ENCODE measurements around the gene HAS3.

Gene HAS3

GRCh38 chr16:69071036-69071435, 34.4 kb upstream of the HAS3 start (continued):
- TF ChIP-seq, protein P1, sequence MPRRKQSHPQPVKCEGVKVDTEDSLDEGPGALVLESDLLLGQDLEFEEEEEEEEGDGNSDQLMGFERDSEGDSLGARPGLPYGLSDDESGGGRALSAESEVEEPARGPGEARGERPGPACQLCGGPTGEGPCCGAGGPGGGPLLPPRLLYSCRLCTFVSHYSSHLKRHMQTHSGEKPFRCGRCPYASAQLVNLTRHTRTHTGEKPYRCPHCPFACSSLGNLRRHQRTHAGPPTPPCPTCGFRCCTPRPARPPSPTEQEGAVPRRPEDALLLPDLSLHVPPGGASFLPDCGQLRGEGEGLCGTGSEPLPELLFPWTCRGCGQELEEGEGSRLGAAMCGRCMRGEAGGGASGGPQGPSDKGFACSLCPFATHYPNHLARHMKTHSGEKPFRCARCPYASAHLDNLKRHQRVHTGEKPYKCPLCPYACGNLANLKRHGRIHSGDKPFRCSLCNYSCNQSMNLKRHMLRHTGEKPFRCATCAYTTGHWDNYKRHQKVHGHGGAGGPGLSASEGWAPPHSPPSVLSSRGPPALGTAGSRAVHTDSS (tag by site-specific recombination; IDR thresholded peaks at IDR 0.05) = no peak
- TF ChIP-seq, protein P2, sequence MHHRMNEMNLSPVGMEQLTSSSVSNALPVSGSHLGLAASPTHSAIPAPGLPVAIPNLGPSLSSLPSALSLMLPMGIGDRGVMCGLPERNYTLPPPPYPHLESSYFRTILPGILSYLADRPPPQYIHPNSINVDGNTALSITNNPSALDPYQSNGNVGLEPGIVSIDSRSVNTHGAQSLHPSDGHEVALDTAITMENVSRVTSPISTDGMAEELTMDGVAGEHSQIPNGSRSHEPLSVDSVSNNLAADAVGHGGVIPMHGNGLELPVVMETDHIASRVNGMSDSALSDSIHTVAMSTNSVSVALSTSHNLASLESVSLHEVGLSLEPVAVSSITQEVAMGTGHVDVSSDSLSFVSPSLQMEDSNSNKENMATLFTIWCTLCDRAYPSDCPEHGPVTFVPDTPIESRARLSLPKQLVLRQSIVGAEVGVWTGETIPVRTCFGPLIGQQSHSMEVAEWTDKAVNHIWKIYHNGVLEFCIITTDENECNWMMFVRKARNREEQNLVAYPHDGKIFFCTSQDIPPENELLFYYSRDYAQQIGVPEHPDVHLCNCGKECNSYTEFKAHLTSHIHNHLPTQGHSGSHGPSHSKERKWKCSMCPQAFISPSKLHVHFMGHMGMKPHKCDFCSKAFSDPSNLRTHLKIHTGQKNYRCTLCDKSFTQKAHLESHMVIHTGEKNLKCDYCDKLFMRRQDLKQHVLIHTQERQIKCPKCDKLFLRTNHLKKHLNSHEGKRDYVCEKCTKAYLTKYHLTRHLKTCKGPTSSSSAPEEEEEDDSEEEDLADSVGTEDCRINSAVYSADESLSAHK (tag by site-specific recombination; IDR thresholded peaks at IDR 0.05) = no peak
- TF ChIP-seq OSR2 (tag by site-specific recombination; IDR thresholded peaks at IDR 0.05) = no peak
- TF ChIP-seq HOXC10 (CRISPR knock-in tag; IDR thresholded peaks at IDR 0.05) = no peak
- TF ChIP-seq ZNF138 (tag by site-specific recombination; IDR thresholded peaks at IDR 0.05; ENCODE audit: borderline replicate concordance) = no peak
- no peak for TF ChIP-seq ZNF76 (tag by site-specific recombination; IDR thresholded peaks at IDR 0.05; ENCODE audit: borderline replicate concordance, low read depth)
- TF ChIP-seq, protein P3, sequence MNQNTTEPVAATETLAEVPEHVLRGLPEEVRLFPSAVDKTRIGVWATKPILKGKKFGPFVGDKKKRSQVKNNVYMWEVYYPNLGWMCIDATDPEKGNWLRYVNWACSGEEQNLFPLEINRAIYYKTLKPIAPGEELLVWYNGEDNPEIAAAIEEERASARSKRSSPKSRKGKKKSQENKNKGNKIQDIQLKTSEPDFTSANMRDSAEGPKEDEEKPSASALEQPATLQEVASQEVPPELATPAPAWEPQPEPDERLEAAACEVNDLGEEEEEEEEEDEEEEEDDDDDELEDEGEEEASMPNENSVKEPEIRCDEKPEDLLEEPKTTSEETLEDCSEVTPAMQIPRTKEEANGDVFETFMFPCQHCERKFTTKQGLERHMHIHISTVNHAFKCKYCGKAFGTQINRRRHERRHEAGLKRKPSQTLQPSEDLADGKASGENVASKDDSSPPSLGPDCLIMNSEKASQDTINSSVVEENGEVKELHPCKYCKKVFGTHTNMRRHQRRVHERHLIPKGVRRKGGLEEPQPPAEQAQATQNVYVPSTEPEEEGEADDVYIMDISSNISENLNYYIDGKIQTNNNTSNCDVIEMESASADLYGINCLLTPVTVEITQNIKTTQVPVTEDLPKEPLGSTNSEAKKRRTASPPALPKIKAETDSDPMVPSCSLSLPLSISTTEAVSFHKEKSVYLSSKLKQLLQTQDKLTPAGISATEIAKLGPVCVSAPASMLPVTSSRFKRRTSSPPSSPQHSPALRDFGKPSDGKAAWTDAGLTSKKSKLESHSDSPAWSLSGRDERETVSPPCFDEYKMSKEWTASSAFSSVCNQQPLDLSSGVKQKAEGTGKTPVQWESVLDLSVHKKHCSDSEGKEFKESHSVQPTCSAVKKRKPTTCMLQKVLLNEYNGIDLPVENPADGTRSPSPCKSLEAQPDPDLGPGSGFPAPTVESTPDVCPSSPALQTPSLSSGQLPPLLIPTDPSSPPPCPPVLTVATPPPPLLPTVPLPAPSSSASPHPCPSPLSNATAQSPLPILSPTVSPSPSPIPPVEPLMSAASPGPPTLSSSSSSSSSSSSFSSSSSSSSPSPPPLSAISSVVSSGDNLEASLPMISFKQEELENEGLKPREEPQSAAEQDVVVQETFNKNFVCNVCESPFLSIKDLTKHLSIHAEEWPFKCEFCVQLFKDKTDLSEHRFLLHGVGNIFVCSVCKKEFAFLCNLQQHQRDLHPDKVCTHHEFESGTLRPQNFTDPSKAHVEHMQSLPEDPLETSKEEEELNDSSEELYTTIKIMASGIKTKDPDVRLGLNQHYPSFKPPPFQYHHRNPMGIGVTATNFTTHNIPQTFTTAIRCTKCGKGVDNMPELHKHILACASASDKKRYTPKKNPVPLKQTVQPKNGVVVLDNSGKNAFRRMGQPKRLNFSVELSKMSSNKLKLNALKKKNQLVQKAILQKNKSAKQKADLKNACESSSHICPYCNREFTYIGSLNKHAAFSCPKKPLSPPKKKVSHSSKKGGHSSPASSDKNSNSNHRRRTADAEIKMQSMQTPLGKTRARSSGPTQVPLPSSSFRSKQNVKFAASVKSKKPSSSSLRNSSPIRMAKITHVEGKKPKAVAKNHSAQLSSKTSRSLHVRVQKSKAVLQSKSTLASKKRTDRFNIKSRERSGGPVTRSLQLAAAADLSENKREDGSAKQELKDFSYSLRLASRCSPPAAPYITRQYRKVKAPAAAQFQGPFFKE (tag by site-specific recombination; IDR thresholded peaks at IDR 0.05; ENCODE audit: borderline replicate concordance) = no peak
- TF ChIP-seq, protein P4, sequence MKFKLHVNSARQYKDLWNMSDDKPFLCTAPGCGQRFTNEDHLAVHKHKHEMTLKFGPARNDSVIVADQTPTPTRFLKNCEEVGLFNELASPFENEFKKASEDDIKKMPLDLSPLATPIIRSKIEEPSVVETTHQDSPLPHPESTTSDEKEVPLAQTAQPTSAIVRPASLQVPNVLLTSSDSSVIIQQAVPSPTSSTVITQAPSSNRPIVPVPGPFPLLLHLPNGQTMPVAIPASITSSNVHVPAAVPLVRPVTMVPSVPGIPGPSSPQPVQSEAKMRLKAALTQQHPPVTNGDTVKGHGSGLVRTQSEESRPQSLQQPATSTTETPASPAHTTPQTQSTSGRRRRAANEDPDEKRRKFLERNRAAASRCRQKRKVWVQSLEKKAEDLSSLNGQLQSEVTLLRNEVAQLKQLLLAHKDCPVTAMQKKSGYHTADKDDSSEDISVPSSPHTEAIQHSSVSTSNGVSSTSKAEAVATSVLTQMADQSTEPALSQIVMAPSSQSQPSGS (tag by site-specific recombination; IDR thresholded peaks at IDR 0.05; ENCODE audit: low read depth) = no peak
- TF ChIP-seq GLIS1 (tag by site-specific recombination; IDR thresholded peaks at IDR 0.05) = no peak

GRCh38 chr16:69072640-69072974, 32.8 kb upstream of the HAS3 start:
- H3K4me1 ChIP-seq (ENCODE audit: control insufficient read depth, insufficient read depth, low read length) = peaks cover 8% of the 10 kb centered on the region
- H3K4me3 ChIP-seq (ENCODE audit: low read depth, low read length) = no peak overlapping the region
- ChIA-PET POLR2A (interaction anchor here (0.6 to 1.0 kb wide), 2 partner anchors 38 to 229 kb away, joined by 3 read pairs; no protein-coding TSS in a partner anchor), CTCF (interaction anchor here (0.8 to 2.0 kb wide), 4 partner anchors 9 to 170 kb away, joined by 3 to 6 read pairs (median 4); no protein-coding TSS in a partner anchor)
- no peaks in the 10 kb centered on the region for H3K9me3 ChIP-seq (ENCODE audit: control insufficient read depth, insufficient read depth, low read depth, low read length)
- H3K27ac ChIP-seq (ENCODE audit: extremely low read depth, low read depth, low read length) = no peak overlapping the region
- TF ChIP-seq SP7 (tag by site-specific recombination; IDR thresholded peaks at IDR 0.05) (peak; percentile 59; the same call in 1 of the 2 replicates), GLIS2 (tag by site-specific recombination; IDR thresholded peaks at IDR 0.05) (no peak), MZF1 (tag by site-specific recombination; IDR thresholded peaks at IDR 0.05; ENCODE audit: borderline replicate concordance) (no peak), ZNF791 (tag by site-specific recombination; IDR thresholded peaks at IDR 0.05) (no peak), ZNF660 (tag by site-specific recombination; IDR thresholded peaks at IDR 0.05) (no peak), ZNF19 (tag by site-specific recombination; IDR thresholded peaks at IDR 0.05; ENCODE audit: low read depth) (no peak)
- no peaks in the 10 kb centered on the region for H3K36me3 ChIP-seq (ENCODE audit: control insufficient read depth in 2 of 2, insufficient read depth in 1 of 2, low read length in 2 of 2)
